GM18498 (cell line): Measurements from ENCODE around the gene DDX39B.
"Not testable (repeated sequence)": the region's sequence is repeated elsewhere in the genome, so short reads cannot be mapped to it uniquely, and the experiment has no call there.

Source experiments
- ATAC-seq: cut with Tn5 transposase; IDR thresholded peaks from one replicate; pipeline ENCODE4 v1.9.1; 2021; ENCODE audit warnings: mild to moderate bottlenecking, moderate library complexity; ENCODE audit not compliant: unreplicated experiment

The DDX39B gene

GRCh38 chr6:31575952-31576685 lies 34.3 kb upstream of the DDX39B start:
- ATAC-seq = no peak

GRCh38 chr6:31575335-31575901 lies 33.6 kb upstream of the DDX39B start, which contains the start of gene TNF:
TSS of gene TNF (plus strand) at chr6:31575565. CDS start at chr6:31575742, 177 bp downstream.
- no peak for ATAC-seq

GRCh38 chr6:31574106-31575061 lies 32.6 kb upstream of the DDX39B start:
- no peak for ATAC-seq

- ATAC-seq = no peak
Measured at GRCh38 chr6:31573239-31574105, 31.7 kb upstream of the DDX39B start.

GRCh38 chr6:31572041-31572911 lies 30.5 kb upstream of the DDX39B start, which contains the start of gene LTA:
TSS of gene LTA (plus strand) at chr6:31572289. CDS start at chr6:31572743, 454 bp downstream.
- peak; percentile 45 for ATAC-seq

- ATAC-seq = no peak
Measured at GRCh38 chr6:31569861-31570536, 28.2 kb upstream of the DDX39B start.

GRCh38 chr6:31568537-31568961 lies 26.7 kb upstream of the DDX39B start:
- ATAC-seq = peak; percentile 63

GRCh38 chr6:31567531-31568370 lies 25.9 kb upstream of the DDX39B start:
- no peak for ATAC-seq

- ATAC-seq = no peak
Measured at GRCh38 chr6:31560697-31561058, 18.9 kb upstream of the DDX39B start.

GRCh38 chr6:31559958-31560696 lies 18.3 kb upstream of the DDX39B start:
- peak; percentile 68 for ATAC-seq

GRCh38 chr6:31559606-31559957 lies 17.8 kb upstream of the DDX39B start:
- no peak for ATAC-seq

GRCh38 chr6:31558631-31559500 lies 17.1 kb upstream of the DDX39B start:
- no peak for ATAC-seq

GRCh38 chr6:31558318-31558625 lies 16.5 kb upstream of the DDX39B start:
- no peak for ATAC-seq

GRCh38 chr6:31557443-31558317 lies 15.9 kb upstream of the DDX39B start:
- ATAC-seq = no peak

GRCh38 chr6:31556307-31556706 lies 14.5 kb upstream of the DDX39B start:
- ATAC-seq = no peak

- ATAC-seq = not testable (repeated sequence)
Measured at GRCh38 chr6:31551371-31551770, 9.6 kb upstream of the DDX39B start.
